H1 (cell line): ENCODE measurements around the gene SLC35B4. TPM values are rescaled to one million over a fixed set of nuclear protein-coding genes. Genes with fewer than 3 reads are reported as not detected.

Experiments used
- CHD1 ChIP-seq: IDR thresholded peaks from 2 replicates; pipeline ENCODE4 v1.6.1; 2012; ENCODE audit warnings: low read depth, low read length, improper control_type of control experiment
- polyA plus RNA-seq, 7 experiments: library from polyadenylated mRNA; depleted of rRNA in 3 of 7; stranded (reverse) in 5 of 7; unstranded in 2 of 7; fragments of >200 nt in 5 of 7; fragments of 200-250 nt in 2 of 7; gene quantifications; 1 replicate in 5 of 7; 2 replicates in 1 of 7; 4 replicates in 1 of 7; pipeline versions ENCODE4 v1.2.1 to v1.2.3, GENCODE V29; 2011 to 2013; ENCODE audit warnings: missing spikeins in 2 of 7, mixed read lengths in 2 of 7
- total RNA-seq: library from RNA; stranded (reverse); fragmentation: NEBNext Ultra II Directional; extraction: Animal tissue kit (Norgen Biotek cat#: 25700); gene quantifications from 2 replicates; pipeline ENCODE4 v1.2.1, GENCODE V29; 2021

Gene SLC35B4
- total and polyA plus RNA-seq, 2 of the 8 experiments (the other 6 are each of a cell fraction or from before 2014, with no cell fraction given): 28.9 to 34.6 TPM

DNA sequence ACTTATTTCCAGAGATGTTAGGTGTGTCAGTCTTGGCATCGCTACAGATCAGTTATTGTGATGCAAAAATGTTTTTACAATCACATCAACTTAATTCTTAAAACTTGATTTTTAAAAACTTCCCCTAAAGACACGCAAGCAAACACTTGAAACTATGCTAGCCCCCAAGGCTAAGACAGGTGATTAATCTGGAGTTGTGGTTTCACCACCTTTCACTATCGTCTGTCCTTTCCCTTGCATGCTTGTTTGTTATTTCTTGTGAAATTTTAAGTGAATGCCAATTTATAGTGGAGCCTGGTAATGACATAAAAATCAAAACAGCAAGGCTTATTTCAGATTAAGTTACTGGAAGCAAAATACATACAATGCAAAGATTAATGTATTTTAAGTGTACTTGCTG lies 70.4 kb downstream of the SLC35B4 start (continued):
- no peak for TF ChIP-seq CHD1
- TF ChIP-seq, all 59 proteins: peak for 0
